22Rv1 (cell line): Measurements from ENCODE around the gene C2orf76.

ENCODE experiments used
- CTCF ChIP-seq: fragments of 450-650 bp; IDR thresholded peaks from 2 replicates; pipeline ENCODE4 v1.5.1; 2017; ENCODE audit warnings: mild to moderate bottlenecking
- ZFX ChIP-seq: fragments of 450-650 bp; IDR thresholded peaks from 2 replicates; pipeline ENCODE4 v1.6.1; 2017; ENCODE audit warnings: antibody characterized with exemption, borderline replicate concordance

GRCh38 chr2:119376810-119377209, 10.2 kb upstream of the C2orf76 start:
- no peak for TF ChIP-seq CTCF
- TF ChIP-seq ZFX, result no peak
